Glutamatergic neuron (in vitro differentiated cells): ENCODE measurements around the gene LMOD1. TPM values are rescaled to one million over a fixed set of nuclear protein-coding genes. Genes with fewer than 3 reads are reported as not detected.

ENCODE experiments used
- DNase-seq: peaks from one replicate; pipeline ENCODE4 v3.0.0; 2022
- H3K27ac Mint-ChIP-seq: one replicate; pipeline ENCODE4 v1.8.0; 2020; ENCODE audit warnings: mild to moderate bottlenecking, mixed read lengths, inconsistent platforms; ENCODE audit not compliant: unreplicated experiment
- H3K27me3 Mint-ChIP-seq: one replicate; pipeline ENCODE4 v1.8.0; 2020; ENCODE audit warnings: mild to moderate bottlenecking, moderate library complexity, mixed read lengths, inconsistent platforms; ENCODE audit not compliant: unreplicated experiment
- H3K36me3 Mint-ChIP-seq: one replicate; pipeline ENCODE4 v1.8.0; 2020; ENCODE audit warnings: mild to moderate bottlenecking, mixed read lengths, inconsistent platforms; ENCODE audit not compliant: unreplicated experiment
- H3K4me1 Mint-ChIP-seq: one replicate; pipeline ENCODE4 v1.8.0; 2020; ENCODE audit warnings: mild to moderate bottlenecking, low read depth, mixed read lengths, inconsistent platforms; ENCODE audit not compliant: unreplicated experiment
- H3K4me3 Mint-ChIP-seq: one replicate; pipeline ENCODE4 v1.8.0; 2020; ENCODE audit warnings: mild to moderate bottlenecking, mixed read lengths, inconsistent platforms; ENCODE audit not compliant: unreplicated experiment
- H3K9me3 Mint-ChIP-seq: one replicate; pipeline ENCODE4 v1.8.0; 2020; ENCODE audit warnings: mild to moderate bottlenecking, moderate library complexity, mixed read lengths, inconsistent platforms; ENCODE audit not compliant: unreplicated experiment
- CTCF ChIP-seq: fragments of 200-600 bp; sonication (generic); IDR thresholded peaks from one replicate; pipeline ENCODE4 v1.5.0; 2021; ENCODE audit not compliant: partially characterized antibody, unreplicated experiment
- total RNA-seq: library from RNA; stranded (reverse); fragmentation: NEBNext Ultra II Directional; extraction: Animal tissue kit (Norgen Biotek cat#: 25700); gene quantifications from one replicate; pipeline ENCODE4 v1.2.1, GENCODE V29; 2021; ENCODE audit not compliant: unreplicated experiment

LMOD1 gene
- total RNA-seq, 1 donor from 2014 or later = 0.20 TPM

DNA sequence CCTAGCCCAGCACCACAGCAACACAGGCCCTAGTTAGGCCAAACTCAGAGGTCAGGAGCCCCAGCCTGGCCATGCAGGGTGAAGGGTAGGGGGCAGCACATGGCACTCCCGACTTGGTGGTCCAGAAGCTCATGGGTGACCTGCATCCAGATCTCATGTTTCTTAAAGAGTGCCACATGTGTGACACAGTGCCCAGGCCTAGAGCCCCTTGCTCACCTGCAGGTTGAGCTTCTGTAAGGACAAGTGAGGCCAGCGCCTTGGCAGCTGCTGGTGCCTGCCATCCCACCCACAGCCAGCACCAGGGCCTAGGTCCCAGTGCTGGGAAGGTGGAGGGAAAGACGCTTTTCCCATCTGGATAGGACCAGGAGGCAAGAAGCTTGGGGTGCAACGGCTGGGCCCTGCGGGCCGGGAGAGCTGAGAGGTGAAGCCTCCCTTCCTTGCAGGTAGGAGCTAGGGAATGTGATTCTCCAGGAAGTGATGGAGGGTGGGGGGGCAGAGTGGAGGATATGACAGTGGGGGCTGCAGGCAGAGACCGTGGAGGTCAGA, 51.2 kb downstream of the LMOD1 start:
- no peaks in the 10 kb centered on the region for H3K4me1 Mint-ChIP-seq
- no peaks in the 10 kb centered on the region for H3K36me3 Mint-ChIP-seq
- no peak overlapping the region for H3K4me3 Mint-ChIP-seq
- no peak for TF ChIP-seq CTCF
- peaks cover 10% of the 10 kb centered on the region for H3K27me3 Mint-ChIP-seq
- no peak for DNase-seq
- H3K27ac Mint-ChIP-seq = no peak overlapping the region
- H3K9me3 Mint-ChIP-seq = peaks cover 7% of the 10 kb centered on the region

GRCh38 chr1:201894343-201895119, 51.8 kb downstream of the LMOD1 start:
- Mint-ChIP-seq H3K4me3 (no peak overlapping the region), H3K4me1 (no peaks in the 10 kb centered on the region), H3K27ac (no peak overlapping the region), H3K27me3 (peaks cover 7% of the 10 kb centered on the region), H3K36me3 (no peaks in the 10 kb centered on the region), H3K9me3 (peaks cover 6% of the 10 kb centered on the region)
- no peak for TF ChIP-seq CTCF
- no peak for DNase-seq

- Mint-ChIP-seq H3K4me3 (no peak overlapping the region), H3K9me3 (peaks cover 6% of the 10 kb centered on the region), H3K27me3 (peaks cover 7% of the 10 kb centered on the region), H3K36me3 (no peaks in the 10 kb centered on the region), H3K27ac (no peak overlapping the region), H3K4me1 (no peaks in the 10 kb centered on the region)
- DNase-seq = no peak
- TF ChIP-seq CTCF = no peak
Measured at GRCh38 chr1:201893431-201893830, 52.9 kb downstream of the LMOD1 start.

DNA sequence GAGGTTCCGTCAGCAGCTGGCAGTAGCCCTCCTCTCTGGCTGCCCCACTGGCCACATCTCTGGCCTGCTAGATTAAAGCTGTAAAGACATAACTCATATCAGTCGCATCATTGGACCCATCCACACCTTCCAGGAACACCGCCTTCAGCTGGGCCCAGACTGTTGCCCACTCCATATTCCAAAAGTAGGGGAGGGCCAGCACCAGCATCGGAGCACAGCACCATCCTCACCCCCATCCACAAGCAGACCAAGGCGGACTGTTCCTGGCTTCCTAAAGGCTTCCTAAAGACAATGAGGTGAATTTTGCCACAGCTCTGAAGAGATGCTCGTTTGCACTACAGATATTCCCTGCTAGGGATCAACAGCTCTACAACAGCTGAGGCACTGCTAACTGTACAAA, 54.1 kb downstream of the LMOD1 start:
- Mint-ChIP-seq H3K9me3 (peaks cover 5% of the 10 kb centered on the region), H3K27me3 (peaks cover 9% of the 10 kb centered on the region), H3K36me3 (no peaks in the 10 kb centered on the region), H3K4me1 (no peaks in the 10 kb centered on the region), H3K4me3 (no peak overlapping the region), H3K27ac (no peak overlapping the region)
- TF ChIP-seq CTCF = no peak
- no peak for DNase-seq

DNA sequence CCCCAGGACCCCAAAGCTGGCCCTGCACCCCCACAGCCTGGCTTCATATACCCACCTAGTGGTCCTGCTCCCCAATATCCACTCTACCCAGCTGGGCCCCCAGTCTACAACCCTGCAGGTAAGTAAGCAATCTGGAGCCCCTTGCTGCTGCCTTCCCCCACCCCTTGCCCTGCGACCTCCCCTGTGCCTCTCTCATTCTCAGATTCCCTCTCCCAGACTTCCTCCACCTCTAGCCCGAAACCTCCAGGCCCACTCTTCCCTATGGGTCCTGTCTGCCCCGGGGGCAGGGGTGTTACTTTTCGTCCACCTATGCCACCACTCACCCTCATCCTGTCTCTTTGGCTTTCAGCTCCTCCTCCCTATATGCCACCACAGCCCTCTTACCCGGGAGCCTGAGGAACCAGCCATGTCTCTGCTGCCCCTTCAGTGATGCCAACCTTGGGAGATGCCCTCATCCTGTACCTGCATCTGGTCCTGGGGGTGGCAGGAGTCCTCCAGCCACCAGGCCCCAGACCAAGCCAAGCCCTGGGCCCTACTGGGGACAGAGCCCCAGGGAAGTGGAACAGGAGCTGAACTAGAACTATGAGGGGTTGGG, 54.8 kb downstream of the LMOD1 start:
- no peak overlapping the region for H3K27ac Mint-ChIP-seq
- TF ChIP-seq CTCF = no peak
- no peaks in the 10 kb centered on the region for H3K36me3 Mint-ChIP-seq
- peaks cover 7% of the 10 kb centered on the region for H3K9me3 Mint-ChIP-seq
- H3K4me3 Mint-ChIP-seq = no peak overlapping the region
- H3K27me3 Mint-ChIP-seq = peaks cover 14% of the 10 kb centered on the region
- no peak for DNase-seq
- no peaks in the 10 kb centered on the region for H3K4me1 Mint-ChIP-seq
